Thoracic aorta (tissue), 2 donors: Measurements from ENCODE around the gene GTF2E1. TPM values are rescaled to one million over a fixed set of nuclear protein-coding genes. Genes with fewer than 3 reads are reported as not detected.
"Not testable (repeated sequence)": the region's sequence is repeated elsewhere in the genome, so short reads cannot be mapped to it uniquely, and the experiment has no call there.

Source experiments
- ATAC-seq: fragments of 150-250 bp; one replicate; pipeline ENCODE4 v1.8.0; 2017; ENCODE audit warnings: low read depth; ENCODE audit not compliant: insufficient number of reproducible peaks, low FRiP score
- DNase-seq: peaks from one replicate; pipeline ENCODE4 v3.0.0-alpha.2; 2020; ENCODE audit warnings: low spot score
- H3K27ac ChIP-seq, 2 donors: fragments of 200-600 bp; sonication (generic); 1 replicate in 1 of 2; 2 replicates in 1 of 2; pipeline ENCODE4 v1.5.1; 2016; ENCODE audit warnings: mild to moderate bottlenecking in 2 of 2, moderate library complexity in 2 of 2
- H3K27me3 ChIP-seq: fragments of 200-600 bp; sonication (generic); replicated peaks from 2 replicates; pipeline ENCODE4 v1.6.0; 2016; ENCODE audit warnings: mild to moderate bottlenecking; ENCODE audit not compliant: insufficient read depth
- H3K36me3 ChIP-seq: fragments of 200-600 bp; sonication (generic); one replicate; pipeline ENCODE4 v1.5.1; 2016
- H3K4me1 ChIP-seq, 2 donors: fragments of 200-600 bp; sonication (generic); 1 replicate in 1 of 2; 2 replicates in 1 of 2; pipeline versions ENCODE4 v1.5.1 to v1.6.0; 2016; ENCODE audit warnings: low read depth in 2 of 2, mild to moderate bottlenecking in 1 of 2; ENCODE audit not compliant: control insufficient read depth in 1 of 2
- H3K4me3 ChIP-seq: fragments of 200-600 bp; sonication (generic); 2 replicates; pipeline ENCODE4 v1.5.1; 2016; ENCODE audit warnings: mild to moderate bottlenecking
- H3K9me3 ChIP-seq: fragments of 200-600 bp; sonication (generic); 2 replicates; pipeline ENCODE4 v1.5.1; 2016
- total RNA-seq, 2 donors: library from RNA; depleted of rRNA; stranded (reverse); fragments of >200 nt; gene quantifications; one replicate each; pipeline versions ENCODE4 v1.1.0 to v1.2.3, GENCODE V29; 2016
- TF ChIP-seq, protein P1 (sequence below): fragments of 200-600 bp; sonication (generic); IDR thresholded peaks from one replicate; pipeline ENCODE4 v1.5.1; 2019; ENCODE audit warnings: antibody characterized with exemption

GTF2E1 gene
- total RNA-seq, 2 donors from 2014 or later = 6.6 to 6.8 TPM

DNA sequence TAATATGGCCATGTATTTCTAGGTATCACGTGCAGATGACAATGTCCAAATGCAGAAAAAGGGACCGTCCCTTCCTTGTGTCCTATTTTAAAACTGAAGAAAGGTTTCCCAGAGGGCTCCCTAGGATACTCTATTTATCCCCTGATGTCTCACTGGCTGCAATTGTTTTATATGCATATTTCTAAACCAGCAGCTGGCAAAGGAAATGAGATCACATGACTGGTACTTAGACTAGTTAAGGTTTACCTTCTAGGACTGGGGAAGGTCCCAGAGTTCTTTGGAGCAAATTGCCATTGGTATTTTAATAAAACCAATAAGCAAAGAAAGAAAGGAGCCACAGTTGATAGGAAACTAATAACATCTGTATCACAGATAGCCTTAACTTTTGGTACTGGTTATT, 29.5 kb downstream of the GTF2E1 start:
- Histone ChIP-seq H3K4me1 (peaks cover 0 to 12% of the 10 kb centered on the region in 2 donors), H3K9me3 (no peaks in the 10 kb centered on the region), H3K4me3 (no peak overlapping the region), H3K36me3 (no peaks in the 10 kb centered on the region), H3K27ac (no peak overlapping the region), H3K27me3 (no peaks in the 10 kb centered on the region)
- ATAC-seq = no peak
- no peak for DNase-seq
- TF ChIP-seq, protein P1, sequence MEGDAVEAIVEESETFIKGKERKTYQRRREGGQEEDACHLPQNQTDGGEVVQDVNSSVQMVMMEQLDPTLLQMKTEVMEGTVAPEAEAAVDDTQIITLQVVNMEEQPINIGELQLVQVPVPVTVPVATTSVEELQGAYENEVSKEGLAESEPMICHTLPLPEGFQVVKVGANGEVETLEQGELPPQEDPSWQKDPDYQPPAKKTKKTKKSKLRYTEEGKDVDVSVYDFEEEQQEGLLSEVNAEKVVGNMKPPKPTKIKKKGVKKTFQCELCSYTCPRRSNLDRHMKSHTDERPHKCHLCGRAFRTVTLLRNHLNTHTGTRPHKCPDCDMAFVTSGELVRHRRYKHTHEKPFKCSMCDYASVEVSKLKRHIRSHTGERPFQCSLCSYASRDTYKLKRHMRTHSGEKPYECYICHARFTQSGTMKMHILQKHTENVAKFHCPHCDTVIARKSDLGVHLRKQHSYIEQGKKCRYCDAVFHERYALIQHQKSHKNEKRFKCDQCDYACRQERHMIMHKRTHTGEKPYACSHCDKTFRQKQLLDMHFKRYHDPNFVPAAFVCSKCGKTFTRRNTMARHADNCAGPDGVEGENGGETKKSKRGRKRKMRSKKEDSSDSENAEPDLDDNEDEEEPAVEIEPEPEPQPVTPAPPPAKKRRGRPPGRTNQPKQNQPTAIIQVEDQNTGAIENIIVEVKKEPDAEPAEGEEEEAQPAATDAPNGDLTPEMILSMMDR = no peak

DNA sequence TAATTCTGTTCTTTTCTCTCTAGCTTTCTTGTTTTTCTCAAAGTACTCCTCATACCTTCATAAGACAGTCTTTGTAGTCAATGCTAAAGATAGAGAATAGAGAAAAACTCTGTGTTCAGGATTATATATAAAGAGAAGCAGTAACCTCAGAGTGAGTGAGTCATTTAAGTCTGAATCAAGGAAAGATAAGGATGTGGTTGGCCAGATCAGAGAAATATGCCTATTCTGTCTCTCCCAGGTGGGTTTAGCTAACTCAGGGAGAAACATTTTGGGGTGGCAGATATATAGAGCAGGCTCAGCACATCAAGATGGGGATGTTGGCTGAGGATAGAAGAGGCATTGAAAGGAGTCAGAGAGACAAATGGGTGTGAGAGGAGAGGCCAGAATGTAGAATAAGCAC, 31.4 kb downstream of the GTF2E1 start:
- Histone ChIP-seq H3K4me1 (peaks cover 0 to 12% of the 10 kb centered on the region in 2 donors), H3K4me3 (no peak overlapping the region), H3K27ac (no peak overlapping the region), H3K36me3 (no peaks in the 10 kb centered on the region), H3K27me3 (no peaks in the 10 kb centered on the region), H3K9me3 (no peaks in the 10 kb centered on the region)
- DNase-seq = no peak
- TF ChIP-seq, protein P1 = no peak
- ATAC-seq = no peak

DNA sequence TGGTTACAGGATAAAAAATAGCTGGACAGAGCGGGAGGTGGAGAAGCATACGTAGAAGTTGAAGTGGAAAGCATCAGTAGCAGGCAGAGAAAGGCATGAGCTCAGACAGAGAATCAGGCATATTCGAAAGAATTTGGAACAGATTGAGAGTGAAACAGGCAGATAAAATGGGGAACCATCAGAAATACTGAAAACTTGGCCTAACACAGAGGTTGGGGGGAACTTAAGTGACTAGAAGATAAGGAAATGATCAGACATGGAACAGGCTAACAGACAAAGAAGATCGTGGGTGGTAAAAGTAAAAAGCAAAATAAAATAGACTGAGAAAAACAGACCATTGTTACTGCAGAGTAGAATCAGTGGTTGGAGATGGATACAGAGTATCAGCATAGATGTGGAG, 32.9 kb downstream of the GTF2E1 start:
- no peak for DNase-seq
- Histone ChIP-seq H3K4me3 (no peak overlapping the region), H3K4me1 (peaks cover 0 to 11% of the 10 kb centered on the region in 2 donors), H3K9me3 (no peaks in the 10 kb centered on the region), H3K36me3 (no peaks in the 10 kb centered on the region), H3K27ac (no peak overlapping the region), H3K27me3 (no peaks in the 10 kb centered on the region)
- TF ChIP-seq, protein P1 = no peak
- ATAC-seq = no peak

DNA sequence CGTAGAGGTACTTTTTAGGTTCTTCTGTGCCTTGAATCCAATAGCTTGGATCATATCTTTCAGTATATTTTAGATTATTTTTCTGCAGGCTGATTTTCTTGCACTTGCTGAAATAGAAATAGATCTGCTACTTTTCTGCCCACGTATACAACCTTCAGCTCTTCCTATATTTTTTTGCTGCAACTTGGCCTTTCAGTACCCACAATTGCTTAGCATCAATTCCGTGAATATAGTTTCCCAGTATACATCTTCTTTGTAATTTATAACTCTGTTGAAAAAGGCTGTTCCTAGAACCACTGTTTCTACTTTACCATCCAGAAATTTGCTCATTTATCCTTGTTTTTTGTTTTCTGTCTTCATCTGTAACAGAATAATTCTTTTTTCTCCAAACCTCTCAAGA, 36.2 kb downstream of the GTF2E1 start:
- no peak for ATAC-seq
- H3K4me3 ChIP-seq = no peak overlapping the region
- H3K27ac ChIP-seq = no peak overlapping the region
- H3K9me3 ChIP-seq = no peaks in the 10 kb centered on the region
- TF ChIP-seq, protein P1 = no peak
- H3K27me3 ChIP-seq = no peaks in the 10 kb centered on the region
- H3K36me3 ChIP-seq = no peaks in the 10 kb centered on the region
- no peaks in the 10 kb centered on the region for H3K4me1 ChIP-seq
- DNase-seq = no peak

DNA sequence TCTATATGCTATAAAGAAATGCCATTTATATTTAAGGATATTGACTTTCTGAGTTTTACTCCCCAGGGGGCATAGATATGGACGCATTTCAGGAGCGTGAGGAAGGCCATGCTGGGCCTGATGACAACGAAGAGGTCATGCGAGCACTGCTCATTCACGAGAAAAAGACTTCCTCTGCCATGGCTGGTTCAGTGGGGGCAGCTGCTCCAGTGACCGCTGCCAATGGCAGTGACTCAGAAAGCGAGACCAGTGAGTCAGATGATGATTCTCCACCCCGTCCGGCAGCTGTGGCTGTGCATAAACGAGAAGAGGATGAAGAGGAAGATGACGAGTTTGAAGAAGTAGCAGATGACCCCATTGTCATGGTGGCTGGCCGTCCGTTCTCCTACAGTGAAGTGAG, 38.4 kb downstream of the GTF2E1 start:
- DNase-seq (no peak), ATAC-seq (no peak)
- TF ChIP-seq, protein P1 = no peak

DNA sequence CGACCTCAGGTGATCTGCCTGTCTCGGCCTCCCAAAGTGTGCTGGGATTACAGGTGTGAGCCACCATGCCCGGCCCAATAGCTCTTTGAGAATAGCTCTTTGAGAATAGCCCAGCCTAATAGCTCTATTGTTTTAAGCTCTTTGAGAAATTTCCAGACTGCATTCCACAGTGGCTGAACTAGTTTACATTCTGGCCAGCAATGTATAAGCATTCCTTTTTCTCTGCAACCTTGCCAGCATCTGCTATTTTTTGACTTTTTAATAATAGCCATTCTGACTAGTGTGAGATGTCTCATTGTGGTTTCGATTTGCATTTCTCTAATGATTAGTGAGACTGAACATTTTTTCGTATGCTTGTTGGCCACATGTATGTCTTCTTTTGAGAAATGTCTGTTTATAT, 43.3 kb downstream of the GTF2E1 start:
- ATAC-seq, H3K27ac ChIP-seq: not testable (repeated sequence)
- peaks cover 0 to 10% of the 10 kb centered on the region in 2 donors for H3K4me1 ChIP-seq

More for the DNA sequence above, 38.4 kb downstream of the GTF2E1 start:
- Histone ChIP-seq H3K9me3 (no peaks in the 10 kb centered on the region), H3K4me1 (peaks cover 0 to 5% of the 10 kb centered on the region in 2 donors), H3K36me3 (no peaks in the 10 kb centered on the region), H3K27ac (no peak overlapping the region), H3K4me3 (no peak overlapping the region), H3K27me3 (no peaks in the 10 kb centered on the region)

More for the DNA sequence above, 43.3 kb downstream of the GTF2E1 start:
- H3K4me3 ChIP-seq, H3K27me3 ChIP-seq, H3K36me3 ChIP-seq, H3K9me3 ChIP-seq, DNase-seq: not testable (repeated sequence)
